HK-2 (cell line): ENCODE results near the gene NRP2.

ENCODE experiments used
- DNase-seq: peaks from one replicate; pipeline ENCODE4 v3.0.0-alpha.2; 2018; ENCODE audit not compliant: unreplicated experiment

NRP2 gene

DNA sequence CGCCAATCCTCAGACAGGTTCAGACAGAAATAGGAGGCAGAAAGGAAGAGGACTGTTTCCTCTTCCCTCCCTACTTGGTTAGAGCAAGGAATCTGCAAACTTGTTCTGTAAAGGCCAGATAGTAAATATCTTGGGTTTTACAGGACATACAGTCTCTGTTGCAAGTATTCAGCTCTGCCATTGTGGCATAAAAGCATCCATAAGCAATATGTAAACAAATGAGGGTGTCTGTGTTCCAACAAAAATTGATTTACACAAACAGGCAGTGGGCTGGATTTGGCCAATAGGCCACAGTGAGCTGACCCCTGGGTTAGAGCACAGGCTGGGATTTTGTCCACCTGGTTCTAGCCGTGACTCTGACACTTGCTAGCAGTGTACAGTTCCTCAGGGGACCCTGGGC is 89.4 kb downstream of the NRP2 start:
- no peak for DNase-seq

DNA sequence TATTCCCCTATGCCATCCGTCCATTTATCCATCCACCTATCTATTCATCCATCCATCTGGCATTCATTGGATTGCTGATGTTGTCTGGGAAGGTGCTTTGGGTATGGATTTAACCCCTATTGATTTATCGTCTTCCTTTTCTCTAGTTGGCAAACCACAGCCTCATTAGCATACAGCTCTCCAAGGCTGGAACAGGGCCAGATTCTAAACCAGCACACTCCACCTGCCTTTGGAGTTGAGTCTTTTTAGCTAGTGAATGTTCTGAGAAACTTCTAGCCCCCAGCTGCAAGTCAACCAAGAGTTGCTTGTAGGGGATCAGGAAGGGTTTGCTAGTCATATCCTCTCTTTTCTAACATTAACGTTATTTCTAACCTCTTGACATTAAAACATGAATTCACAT is 90.7 kb downstream of the NRP2 start:
- no peak for DNase-seq

DNA sequence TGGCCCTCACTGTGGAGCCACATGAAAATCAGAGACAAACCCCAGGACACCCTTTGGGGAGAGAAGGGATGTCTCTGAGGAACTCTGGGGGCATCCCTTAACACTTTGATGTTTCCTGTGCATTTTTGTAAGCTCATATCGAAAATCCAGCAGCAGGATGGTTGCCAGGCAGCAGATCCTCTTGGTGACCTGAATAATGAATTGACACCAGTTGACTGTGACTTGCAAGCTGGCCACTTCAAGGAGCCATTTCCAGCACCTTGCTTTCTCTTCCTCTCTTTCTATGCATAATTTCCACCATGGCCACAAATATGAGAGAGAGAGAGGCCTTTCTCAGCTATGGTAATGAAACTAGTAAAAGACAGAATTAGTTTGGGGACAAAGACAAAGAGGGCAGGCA is 91.7 kb downstream of the NRP2 start:
- no peak for DNase-seq

- DNase-seq, result no peak
These were observed 93.0 kb downstream of the NRP2 start for GRCh38 chr2:205775097-205775877.

GRCh38 chr2:205776139-205776538 is 93.8 kb downstream of the NRP2 start:
- peak; percentile 54 for DNase-seq

DNA sequence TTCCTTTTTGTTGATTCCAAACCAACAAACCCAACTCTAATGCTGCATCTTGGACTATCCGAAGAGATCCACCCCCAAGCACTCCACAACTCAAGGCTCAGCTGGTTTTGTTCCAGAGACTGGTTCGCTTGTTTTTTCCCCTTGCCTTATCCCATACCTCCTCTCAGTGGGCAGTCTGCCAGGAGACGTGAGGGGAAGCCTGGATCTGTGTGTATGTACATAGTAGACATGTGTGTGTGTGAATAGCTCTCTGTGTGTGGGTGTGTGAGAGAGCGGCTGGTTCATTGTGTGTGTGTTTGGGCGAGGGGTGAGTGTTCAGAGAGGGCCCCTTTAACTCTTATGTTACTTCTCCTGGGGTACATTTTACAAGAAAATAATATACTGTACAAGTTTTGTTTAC is 94.4 kb downstream of the NRP2 start:
- no peak for DNase-seq

GRCh38 chr2:205778356-205778755 is 96.1 kb downstream of the NRP2 start:
- no peak for DNase-seq

- no peak for DNase-seq
These were observed 98.3 kb downstream of the NRP2 start for GRCh38 chr2:205780645-205781044.

GRCh38 chr2:205781244-205781931 is 99.1 kb downstream of the NRP2 start:
- no peak for DNase-seq

GRCh38 chr2:205782941-205783340 is 100.6 kb downstream of the NRP2 start:
- DNase-seq, result no peak

DNA sequence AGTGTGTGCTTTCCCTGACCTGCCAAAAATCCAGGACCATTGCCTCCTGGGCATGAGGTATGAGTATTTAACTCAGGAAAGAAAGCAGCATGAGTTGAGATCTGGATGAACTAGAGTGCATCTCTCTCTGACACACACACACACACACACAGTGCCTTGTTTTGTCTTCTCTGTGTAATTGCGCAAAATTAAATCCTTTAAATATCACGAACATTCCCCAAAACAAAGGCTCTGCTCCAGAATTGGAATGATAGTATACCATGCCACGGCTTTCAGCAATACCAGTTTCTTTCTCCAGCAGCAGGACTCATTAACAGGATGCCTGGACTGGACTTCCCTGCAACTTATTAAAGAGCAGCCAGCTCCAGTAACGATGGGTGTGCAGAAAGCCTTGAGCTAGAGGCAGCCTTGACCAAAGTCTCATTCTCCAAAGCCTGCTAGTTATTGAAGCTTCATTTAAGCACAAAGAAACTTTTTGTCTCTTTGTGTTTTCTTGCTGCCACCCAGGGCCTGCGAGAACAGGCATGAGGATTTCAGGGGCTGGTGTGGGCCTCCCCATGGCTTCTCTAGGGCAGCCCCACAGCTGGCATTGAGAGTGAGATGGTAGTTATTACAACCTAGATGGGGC is 101.7 kb downstream of the NRP2 start:
- DNase-seq, result no peak

- no peak for DNase-seq
These were observed 103.4 kb downstream of the NRP2 start for GRCh38 chr2:205785507-205786260.

DNA sequence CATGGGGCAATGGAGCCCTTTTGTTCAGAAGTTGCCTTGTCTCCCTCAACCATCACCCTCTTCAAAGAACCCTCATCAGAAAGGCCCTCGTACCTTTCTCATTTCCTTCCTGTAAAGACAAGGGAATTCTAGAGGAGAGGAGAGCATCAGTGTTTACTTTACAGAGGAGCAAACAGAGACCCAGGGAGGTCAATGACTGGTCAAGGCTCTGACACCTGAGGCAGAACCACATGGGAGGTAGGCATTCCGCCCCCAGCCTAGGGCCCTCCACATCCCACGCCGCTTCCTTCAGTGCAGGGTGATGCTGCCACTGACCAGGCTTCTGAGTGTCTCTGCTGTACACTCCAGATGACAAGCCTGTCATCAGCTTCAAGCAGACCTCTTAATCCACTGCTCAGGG is 104.7 kb downstream of the NRP2 start:
- no peak for DNase-seq

DNA sequence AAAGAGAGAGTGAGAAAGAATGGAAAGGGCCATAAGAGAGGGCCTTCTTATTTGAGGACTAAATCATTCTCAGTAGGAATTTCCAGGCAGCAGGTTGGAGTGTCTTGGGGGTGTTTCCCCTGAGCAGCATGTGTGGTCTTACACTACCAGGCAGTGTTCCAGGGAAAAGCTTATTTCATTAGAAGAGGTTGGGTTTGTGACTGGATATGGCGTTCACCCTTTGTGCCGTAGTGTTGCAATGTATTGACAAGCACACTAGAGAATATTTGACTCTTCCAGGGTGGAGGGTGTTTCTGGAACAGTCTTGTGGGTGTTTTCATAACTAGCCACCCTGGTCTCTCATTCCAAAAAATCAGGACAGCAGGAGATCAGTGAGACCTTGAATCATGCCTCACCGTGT is 105.5 kb downstream of the NRP2 start:
- no peak for DNase-seq

- DNase-seq, result no peak
These were observed 107.6 kb downstream of the NRP2 start for GRCh38 chr2:205789906-205790305.

DNA sequence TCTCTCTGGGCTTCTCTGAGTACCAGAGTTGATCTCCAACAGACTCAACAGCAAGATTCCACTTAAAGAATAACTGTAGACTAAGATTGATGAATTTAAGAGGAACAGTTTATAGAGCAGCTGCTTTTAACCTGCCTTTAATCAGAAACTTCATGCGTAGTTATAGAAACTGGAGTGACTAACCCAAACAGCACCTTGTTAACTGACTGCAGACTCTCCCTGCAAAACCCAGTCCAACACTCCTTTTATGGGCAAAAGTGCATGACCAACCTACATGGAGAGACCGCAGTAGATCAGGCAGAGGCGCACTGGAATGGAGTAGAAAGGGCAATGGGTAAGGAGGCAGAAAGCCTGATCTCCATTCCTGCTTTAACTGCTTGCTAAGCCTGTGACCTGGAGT is 110.6 kb downstream of the NRP2 start:
- DNase-seq, result no peak

- DNase-seq, result no peak
These were observed 114.6 kb downstream of the NRP2 start for GRCh38 chr2:205796805-205797313.

GRCh38 chr2:205797866-205798265 is 115.6 kb downstream of the NRP2 start:
- DNase-seq, result no peak

DNA sequence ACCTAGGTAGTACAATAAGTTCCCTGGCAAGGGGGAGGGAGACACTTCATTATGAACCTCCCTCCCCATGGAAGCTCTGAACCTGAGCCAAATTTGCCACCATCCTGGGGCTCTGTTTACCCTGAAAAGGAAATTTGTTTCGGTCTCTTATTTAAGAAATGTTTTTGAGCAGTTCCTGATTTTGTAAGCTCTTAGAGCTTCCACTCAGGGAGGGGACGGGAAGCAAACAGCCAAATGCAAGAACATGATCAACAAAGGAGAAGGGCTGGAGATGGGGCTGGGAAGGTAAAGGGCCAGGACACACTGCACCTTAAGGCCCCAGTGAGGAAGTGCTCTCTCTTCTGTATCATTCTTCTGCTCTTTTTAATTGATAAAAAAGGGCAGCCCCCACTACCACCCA is 117.9 kb downstream of the NRP2 start:
- DNase-seq, result no peak

- DNase-seq, result no peak
These were observed 118.5 kb downstream of the NRP2 start for GRCh38 chr2:205800773-205801172.

GRCh38 chr2:205802065-205802464 is 119.8 kb downstream of the NRP2 start:
- DNase-seq, result no peak

DNA sequence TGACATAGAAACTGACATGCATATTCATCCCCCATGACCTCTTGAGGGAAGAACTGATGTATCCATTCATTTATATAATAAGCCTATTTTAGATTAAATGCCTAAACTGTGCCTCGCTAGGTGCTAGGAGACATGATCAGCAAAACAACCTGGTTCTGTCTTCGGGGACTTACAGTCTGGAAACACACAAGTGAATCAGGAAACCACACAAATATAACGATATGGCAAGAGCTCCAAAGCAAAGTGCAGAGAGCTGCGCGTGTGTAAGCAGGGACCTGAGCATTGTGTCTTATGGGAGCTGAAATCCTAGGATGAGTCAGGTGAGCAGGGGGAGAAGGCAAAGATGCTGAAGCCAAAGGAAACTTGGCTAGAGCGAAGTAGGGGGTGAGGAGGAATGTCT is 120.6 kb downstream of the NRP2 start:
- no peak for DNase-seq
